Activated CD8-positive, alpha-beta T cell treated with anti-CD3 and anti-CD28 coated beads, Interleukin-2, amount 10 ng/mL, durations not matched to agents 7 days and 5 days (primary cell): Measurements from ENCODE around the gene TMEM221. TPM values are rescaled to one million over a fixed set of nuclear protein-coding genes. Genes with fewer than 3 reads are reported as not detected.

Experiments used
- ATAC-seq: fragments of 150-1000 bp; cut with Tn5 transposase; one replicate; pipeline ENCODE4 v1.10.0; 2021; ENCODE audit warnings: moderate library complexity
- CTCF ChIA-PET: fragments of 350-600 bp; sonication (Branson Sonifier 250); formaldehyde crosslinking; loops from one replicate; lab custom pipeline; 2021; ENCODE audit warnings: antibody characterized with exemption; lab: Charles Lee
- POLR2A ChIA-PET: fragments of 350-600 bp; sonication (Branson Sonifier 250); formaldehyde crosslinking; loops from one replicate; lab custom pipeline; 2021; ENCODE audit warnings: antibody characterized with exemption; lab: Charles Lee
- DNase-seq: peaks from one replicate; pipeline ENCODE4 v3.0.0-alpha.2; 2020
- H3K27ac Mint-ChIP-seq: one replicate; pipeline ENCODE4 v1.8.0; 2021; ENCODE audit warnings: mild to moderate bottlenecking, mixed read lengths
- H3K27me3 Mint-ChIP-seq: one replicate; pipeline ENCODE4 v1.8.0; 2021; ENCODE audit warnings: low read depth, mixed read lengths
- H3K36me3 Mint-ChIP-seq: one replicate; pipeline ENCODE4 v1.8.0; 2021; ENCODE audit warnings: low read depth, mixed read lengths
- H3K4me1 Mint-ChIP-seq: one replicate; pipeline ENCODE4 v1.8.0; 2021; ENCODE audit warnings: low read depth, mixed read lengths
- H3K4me3 Mint-ChIP-seq: one replicate; pipeline ENCODE4 v1.8.0; 2021; ENCODE audit warnings: mild to moderate bottlenecking, mixed read lengths
- H3K9me3 Mint-ChIP-seq: one replicate; pipeline ENCODE4 v1.8.0; 2022; ENCODE audit warnings: mixed read lengths; ENCODE audit not compliant: insufficient read depth
- total RNA-seq, 2 experiments: library from RNA; stranded (reverse); gene quantifications; one replicate each; pipeline ENCODE4 v1.2.3, GENCODE V29; 2021

TMEM221 gene
- total RNA-seq, 2 experiments from 2014 or later = not detected

DNA sequence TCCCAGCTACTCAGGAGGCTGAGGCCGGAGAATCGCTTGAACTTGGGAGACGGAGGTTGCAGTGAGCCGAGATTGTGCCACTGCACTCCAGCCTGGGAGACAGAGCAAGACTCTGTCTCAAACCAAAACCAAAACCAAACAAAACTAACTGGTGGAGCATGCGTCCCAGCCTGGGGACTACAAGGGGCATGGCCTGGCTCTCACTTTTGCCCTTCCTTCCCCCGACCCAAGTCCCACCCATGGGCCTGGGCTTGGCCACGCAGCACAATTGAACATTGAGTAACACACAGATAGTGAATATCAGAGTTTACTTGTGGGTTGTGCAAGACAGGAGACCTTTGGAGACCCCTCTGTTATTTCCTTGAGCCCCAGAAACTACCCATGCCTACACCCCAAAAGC lies 13.2 kb downstream of the TMEM221 start:
- no peaks in the 10 kb centered on the region for H3K9me3 Mint-ChIP-seq
- no peaks in the 10 kb centered on the region for H3K27me3 Mint-ChIP-seq
- peaks cover 5% of the 10 kb centered on the region for H3K4me1 Mint-ChIP-seq
- ATAC-seq = no peak
- no peak overlapping the region for H3K4me3 Mint-ChIP-seq
- no peaks in the 10 kb centered on the region for H3K36me3 Mint-ChIP-seq
- no peak overlapping the region for H3K27ac Mint-ChIP-seq
- DNase-seq = no peak
- POLR2A ChIA-PET = no interaction called here
- CTCF ChIA-PET = no interaction called here

- DNase-seq (no peak), ATAC-seq (no peak)
- Mint-ChIP-seq H3K27me3 (no peaks in the 10 kb centered on the region), H3K4me1 (peaks cover 5% of the 10 kb centered on the region), H3K9me3 (no peaks in the 10 kb centered on the region), H3K36me3 (no peaks in the 10 kb centered on the region), H3K4me3 (no peak overlapping the region), H3K27ac (no peak overlapping the region)
- CTCF ChIA-PET = interaction anchor here (1.1 kb wide), 1 partner anchor 10 kb away, joined by 3 read pairs; no protein-coding TSS in a partner anchor
- POLR2A ChIA-PET = no interaction called here
These were observed 17.1 kb downstream of the TMEM221 start for GRCh38 chr19:17431417-17431816.

DNA sequence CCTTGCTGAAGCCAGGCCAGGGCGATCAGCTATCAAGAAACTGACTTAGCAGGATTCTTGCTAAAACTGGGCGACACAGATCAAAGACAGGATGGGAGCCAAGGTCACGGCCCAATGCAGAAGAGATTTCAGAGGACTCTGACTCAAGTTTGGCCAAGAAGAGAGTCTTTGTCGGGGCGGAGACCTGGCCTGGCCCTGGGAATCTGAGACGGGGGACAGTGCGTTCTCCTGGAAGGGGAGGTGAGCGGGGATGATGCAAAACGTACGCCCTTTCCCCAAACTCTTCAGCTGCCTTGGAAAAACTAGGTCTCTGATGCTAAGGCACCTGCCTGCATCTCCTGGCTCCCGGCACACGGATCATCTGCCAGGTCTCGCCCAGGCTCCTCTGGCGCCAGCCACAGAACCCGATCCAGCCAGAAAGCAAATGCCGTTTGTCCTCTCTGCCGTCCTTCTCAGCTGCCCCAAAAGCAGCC lies 18.8 kb downstream of the TMEM221 start:
- Mint-ChIP-seq H3K27ac (no peak overlapping the region), H3K4me1 (peaks cover 10% of the 10 kb centered on the region), H3K27me3 (no peaks in the 10 kb centered on the region), H3K36me3 (no peaks in the 10 kb centered on the region), H3K9me3 (no peaks in the 10 kb centered on the region), H3K4me3 (no peak overlapping the region)
- ATAC-seq (no peak), DNase-seq (no peak)
- ChIA-PET CTCF (interaction anchor here (2.3 kb wide), 1 partner anchor 36 kb away, joined by 8 read pairs; no protein-coding TSS in a partner anchor), POLR2A (no interaction called here)

DNA sequence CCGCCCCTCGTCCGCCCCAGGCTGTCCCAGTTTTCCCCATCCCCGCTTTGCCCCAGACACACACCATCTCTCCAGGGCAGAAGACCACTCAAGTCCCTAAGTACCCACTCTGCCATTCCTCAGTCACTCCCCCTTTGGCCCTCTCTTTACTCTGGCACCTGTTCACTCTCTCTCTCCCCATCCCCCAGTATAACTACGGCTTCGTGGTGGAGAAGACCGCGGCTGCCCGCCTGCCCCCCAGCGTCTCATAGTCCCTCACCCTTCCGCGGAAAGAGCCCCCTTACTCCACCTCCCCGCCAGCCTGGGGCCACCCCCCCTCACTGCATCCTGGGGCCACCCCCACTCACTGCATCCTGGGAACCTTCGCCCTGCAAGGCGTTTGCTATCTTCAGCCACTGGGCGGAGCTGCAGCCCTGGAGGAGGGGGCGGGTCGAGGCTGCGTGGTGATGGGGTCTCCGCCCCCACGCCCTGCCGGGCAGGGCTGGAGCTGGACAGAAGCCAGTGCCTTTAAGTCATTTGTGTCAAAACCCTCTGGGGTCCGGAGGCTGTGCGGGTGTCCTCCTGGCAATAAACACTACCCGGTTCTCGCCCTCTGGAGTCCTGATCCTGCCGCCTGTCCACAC lies 23.6 kb downstream of the TMEM221 start:
- Mint-ChIP-seq H3K4me1 (peaks cover 19% of the 10 kb centered on the region), H3K4me3 (no peak overlapping the region), H3K27ac (no peak overlapping the region), H3K36me3 (peaks cover 12% of the 10 kb centered on the region), H3K9me3 (no peaks in the 10 kb centered on the region), H3K27me3 (no peaks in the 10 kb centered on the region)
- POLR2A ChIA-PET = no interaction called here
- peak; percentile 20 for ATAC-seq
- CTCF ChIA-PET = interaction anchor here (1.1 to 2.6 kb wide), 2 partner anchors 16 to 24 kb away, joined by 3 to 8 read pairs; partner anchors contain the start of gene TMEM221
- DNase-seq = peak; percentile 60

GRCh38 chr19:17423429-17424208 lies 24.8 kb downstream of the TMEM221 start:
- ATAC-seq (no peak), DNase-seq (no peak)
- Mint-ChIP-seq H3K9me3 (no peaks in the 10 kb centered on the region), H3K4me1 (peaks cover 30% of the 10 kb centered on the region), H3K27me3 (no peaks in the 10 kb centered on the region), H3K36me3 (peaks cover 15% of the 10 kb centered on the region), H3K27ac (no peak overlapping the region), H3K4me3 (no peak overlapping the region)
- ChIA-PET CTCF (no interaction called here), POLR2A (interaction anchor here (0.6 kb wide), 1 partner anchor 349 kb away, joined by 3 read pairs; no protein-coding TSS in a partner anchor)

GRCh38 chr19:17421942-17422341 lies 26.5 kb downstream of the TMEM221 start:
- POLR2A ChIA-PET = interaction anchor here (0.6 kb wide), 1 partner anchor 28 kb away, joined by 3 read pairs; the partner anchor contains the start of gene CCDC194
- peaks cover 21% of the 10 kb centered on the region for H3K36me3 Mint-ChIP-seq
- H3K27me3 Mint-ChIP-seq = no peaks in the 10 kb centered on the region
- H3K4me3 Mint-ChIP-seq = no peak overlapping the region
- no peak overlapping the region for H3K27ac Mint-ChIP-seq
- peaks cover 31% of the 10 kb centered on the region for H3K4me1 Mint-ChIP-seq
- H3K9me3 Mint-ChIP-seq = no peaks in the 10 kb centered on the region
- ATAC-seq = no peak
- no peak for DNase-seq
- CTCF ChIA-PET = interaction anchor here (1.4 kb wide), 1 partner anchor 19 kb away, joined by 3 read pairs; no protein-coding TSS in a partner anchor

DNA sequence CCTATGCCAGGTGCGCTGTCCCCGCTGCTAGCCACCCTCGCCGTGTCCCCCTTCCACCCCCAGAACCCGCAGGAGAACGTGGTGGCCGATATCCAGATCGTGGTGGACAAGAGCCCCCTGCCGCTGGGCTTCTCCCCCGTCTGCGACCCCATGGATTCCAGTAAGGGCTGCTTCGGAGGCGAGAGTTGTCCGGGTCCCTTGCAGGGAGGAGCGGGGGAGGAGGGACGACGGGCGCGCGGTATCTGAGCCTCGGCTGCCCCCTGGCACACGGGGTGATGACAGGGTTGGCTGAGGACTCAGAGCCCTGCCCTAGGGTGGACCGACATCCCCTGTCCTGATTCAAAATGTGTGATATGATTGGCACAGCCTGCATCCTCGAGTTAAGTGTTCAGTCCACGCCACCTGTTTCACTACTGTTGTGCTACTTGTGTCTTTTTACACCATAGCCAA lies 28.0 kb downstream of the TMEM221 start:
- Mint-ChIP-seq H3K27ac (peak overlapping the region; percentile 87), H3K27me3 (no peaks in the 10 kb centered on the region), H3K36me3 (peaks cover 27% of the 10 kb centered on the region), H3K4me1 (peaks cover 31% of the 10 kb centered on the region), H3K9me3 (no peaks in the 10 kb centered on the region), H3K4me3 (peak overlapping the region; percentile 93)
- ATAC-seq (peak; percentile 40), DNase-seq (peak; percentile 56)
- ChIA-PET POLR2A (interaction anchor here (3.4 kb wide), 1 partner anchor 14 kb away, joined by 36 read pairs; the partner anchor contains the start of gene BST2), CTCF (no interaction called here)

- POLR2A ChIA-PET = interaction anchor here (0.6 to 3.4 kb wide), 7 partner anchors 14 to 176 kb away, joined by 3 to 36 read pairs (median 5); partner anchors contain the start of gene BST2
- ATAC-seq = peak; percentile 94
These were observed 28.6 kb downstream of the TMEM221 start, which contains the start of gene MVB12A for GRCh38 chr19:17419621-17420474. TSS of gene MVB12A (plus strand) at chr19:17420047. CDS start at chr19:17420136, 89 bp downstream.

DNA sequence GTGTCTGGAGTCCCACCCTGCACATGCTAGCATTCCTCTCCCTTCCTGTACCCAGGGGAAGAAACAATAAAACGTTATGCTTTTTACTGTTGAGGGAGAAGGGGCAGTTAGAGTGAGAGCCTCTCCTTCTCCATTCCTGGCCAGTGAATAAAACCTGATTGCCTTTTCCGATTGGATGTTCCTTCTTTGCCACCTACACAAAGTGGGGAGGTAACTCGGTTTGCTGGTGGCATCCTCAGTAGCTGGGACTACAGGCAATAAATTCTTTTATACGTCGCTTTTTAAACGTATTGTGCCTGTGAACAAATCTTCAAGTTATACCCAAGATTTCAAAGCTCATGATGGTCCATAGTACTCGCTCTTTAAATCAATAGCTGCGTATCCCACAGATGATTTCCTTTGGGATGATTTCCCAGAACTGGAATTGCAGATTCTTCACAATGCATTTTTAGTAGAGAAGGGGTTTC lies 29.3 kb downstream of the TMEM221 start:
- H3K27me3 Mint-ChIP-seq = no peaks in the 10 kb centered on the region
- peaks cover 37% of the 10 kb centered on the region for H3K36me3 Mint-ChIP-seq
- ATAC-seq (no peak), DNase-seq (no peak)
- peaks cover 24% of the 10 kb centered on the region for H3K4me1 Mint-ChIP-seq
- peak overlapping the region; percentile 96 for H3K27ac Mint-ChIP-seq
- H3K4me3 Mint-ChIP-seq = peak overlapping the region; percentile 93
- H3K9me3 Mint-ChIP-seq = no peaks in the 10 kb centered on the region
- POLR2A ChIA-PET = interaction anchor here (0.6 to 3.4 kb wide), 6 partner anchors 13 to 175 kb away, joined by 3 to 36 read pairs (median 6); partner anchors contain the start of gene BST2
- CTCF ChIA-PET = interaction anchor here (0.7 to 1.4 kb wide), 16 partner anchors 12 to 187 kb away, joined by 3 to 8 read pairs (median 3); partner anchors contain the start of genes BST2 and DDA1

More at GRCh38 chr19:17419621-17420474, 28.6 kb downstream of the TMEM221 start, which contains the start of gene MVB12A:
- DNase-seq = peak; percentile 97
- no peaks in the 10 kb centered on the region for H3K27me3 Mint-ChIP-seq
- peak within 1 kb of the TSS; percentile 96 for H3K27ac Mint-ChIP-seq
- no peaks in the 10 kb centered on the region for H3K9me3 Mint-ChIP-seq
- H3K4me1 Mint-ChIP-seq = peaks cover 28% of the 10 kb centered on the region
- H3K36me3 Mint-ChIP-seq = peaks cover 33% of the 10 kb centered on the region
- CTCF ChIA-PET = interaction anchor here (0.6 to 1.4 kb wide), 17 partner anchors 13 to 186 kb away, joined by 3 to 8 read pairs (median 3); partner anchors contain the start of genes BST2 and DDA1
- peak within 1 kb of the TSS; percentile 93 for H3K4me3 Mint-ChIP-seq

DNA sequence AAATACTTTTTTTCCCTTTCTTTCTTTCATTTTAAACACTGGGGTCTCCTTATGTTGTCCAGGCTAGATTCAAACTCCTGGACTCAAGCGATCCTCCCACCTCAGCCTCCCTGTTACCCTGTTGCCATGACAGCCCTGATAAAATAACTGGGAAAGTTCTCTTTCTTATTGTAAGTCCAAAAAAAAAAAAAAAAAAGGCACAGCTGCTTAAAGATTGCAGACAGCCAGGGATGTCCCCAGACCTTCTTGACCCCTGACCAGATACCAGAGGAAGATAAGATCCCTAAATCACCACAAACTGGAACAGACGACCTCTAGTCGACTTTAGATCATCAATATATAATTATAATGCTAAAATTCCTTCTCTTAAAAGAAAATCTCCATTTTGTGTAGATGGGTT lies 29.8 kb downstream of the TMEM221 start:
- Mint-ChIP-seq H3K27ac (peak overlapping the region; percentile 96), H3K4me1 (peaks cover 24% of the 10 kb centered on the region), H3K4me3 (peak overlapping the region; percentile 93), H3K36me3 (peaks cover 39% of the 10 kb centered on the region), H3K9me3 (no peaks in the 10 kb centered on the region), H3K27me3 (no peaks in the 10 kb centered on the region)
- DNase-seq (no peak), ATAC-seq (no peak)
- POLR2A ChIA-PET = interaction anchor here (1.4 to 3.4 kb wide), 2 partner anchors 13 to 16 kb away, joined by 6 to 36 read pairs; partner anchors contain the start of gene BST2
- CTCF ChIA-PET = interaction anchor here (0.9 to 1.4 kb wide), 7 partner anchors 12 to 53 kb away, joined by 3 to 8 read pairs (median 4); no protein-coding TSS in a partner anchor
